Left ventricle myocardium inferior (tissue), 1 donor: Measurements from ENCODE around the gene PARPBP. TPM values are rescaled to one million over a fixed set of nuclear protein-coding genes. Genes with fewer than 3 reads are reported as not detected.
"Not testable (repeated sequence)": the region's sequence is repeated elsewhere in the genome, so short reads cannot be mapped to it uniquely, and the experiment has no call there.

Experiments used
- DNase-seq: peaks from one replicate; pipeline ENCODE4 v3.0.0-alpha.2; 2020
- H3K27ac ChIP-seq: fragments of 200-600 bp; replicated peaks from 2 replicates; pipeline ENCODE4 v1.8.0; 2021
- H3K27me3 ChIP-seq: fragments of 200-600 bp; 2 replicates; pipeline ENCODE4 v1.8.0; 2021; ENCODE audit warnings: low read depth
- H3K36me3 ChIP-seq: fragments of 200-600 bp; 2 replicates; pipeline ENCODE4 v1.8.0; 2021
- H3K4me1 ChIP-seq: fragments of 200-600 bp; 2 replicates; pipeline ENCODE4 v1.8.0; 2021
- H3K4me3 ChIP-seq: fragments of 200-600 bp; 2 replicates; pipeline ENCODE4 v1.8.0; 2021; ENCODE audit warnings: mild to moderate bottlenecking, moderate library complexity
- H3K9me3 ChIP-seq: fragments of 200-600 bp; replicated peaks from 2 replicates; pipeline ENCODE4 v1.8.0; 2021
- CTCF ChIP-seq: fragments of 200-600 bp; IDR thresholded peaks from 2 replicates; pipeline ENCODE4 v1.8.0; 2021; ENCODE audit warnings: antibody characterized with exemption, mild to moderate bottlenecking, borderline replicate concordance
- intact Hi-C: fragments of 100-400 bp; cut with micrococcal nuclease; formaldehyde crosslinking; loops from one replicate; pipeline ENCODE4 v1.11.0; 2022
- total RNA-seq: library from RNA; stranded (reverse); fragmentation: NEBNext Ultra II Directional; extraction: Animal tissue kit (Norgen Biotek cat#: 25700); gene quantifications from one replicate; pipeline ENCODE4 v1.2.1, GENCODE V29; 2021
- donor health status: DM: no; HTN: yes; CAD: no; lungs with severe emphysema.

The PARPBP gene
- total RNA-seq, 1 donor from 2014 or later = 0.33 TPM

GRCh38 chr12:102144221-102144620 lies 24.2 kb downstream of the PARPBP start:
- no peak for DNase-seq
- no peaks in the 10 kb centered on the region for H3K27me3 ChIP-seq
- no peak overlapping the region for H3K4me3 ChIP-seq
- H3K9me3 ChIP-seq = peaks cover 4% of the 10 kb centered on the region
- H3K36me3 ChIP-seq = no peaks in the 10 kb centered on the region
- H3K4me1 ChIP-seq = no peaks in the 10 kb centered on the region
- TF ChIP-seq CTCF = no peak
- intact Hi-C loops = no loop called here
- no peak overlapping the region for H3K27ac ChIP-seq

- H3K27ac ChIP-seq, H3K4me3 ChIP-seq, H3K27me3 ChIP-seq, DNase-seq, H3K36me3 ChIP-seq, H3K4me1 ChIP-seq, intact Hi-C loops, H3K9me3 ChIP-seq: not testable (repeated sequence)
Measured at GRCh38 chr12:102147062-102147587, 27.1 kb downstream of the PARPBP start.

GRCh38 chr12:102155206-102155605 lies 35.2 kb downstream of the PARPBP start:
- H3K4me3 ChIP-seq, DNase-seq, H3K36me3 ChIP-seq, H3K4me1 ChIP-seq, H3K27me3 ChIP-seq, H3K9me3 ChIP-seq, H3K27ac ChIP-seq, intact Hi-C loops: not testable (repeated sequence)

GRCh38 chr12:102163383-102163782 lies 43.4 kb downstream of the PARPBP start:
- TF ChIP-seq CTCF = no peak
- no peaks in the 10 kb centered on the region for H3K9me3 ChIP-seq
- H3K27ac ChIP-seq = no peak overlapping the region
- no peak overlapping the region for H3K4me3 ChIP-seq
- no peaks in the 10 kb centered on the region for H3K27me3 ChIP-seq
- no peaks in the 10 kb centered on the region for H3K36me3 ChIP-seq
- no peaks in the 10 kb centered on the region for H3K4me1 ChIP-seq
- DNase-seq = no peak
- intact Hi-C loops = no loop called here

GRCh38 chr12:102167821-102168604 lies 48.0 kb downstream of the PARPBP start:
- no peak for DNase-seq
- H3K4me3 ChIP-seq = no peak overlapping the region
- intact Hi-C loops = no loop called here
- TF ChIP-seq CTCF = no peak
- H3K4me1 ChIP-seq = peaks cover 7% of the 10 kb centered on the region
- no peaks in the 10 kb centered on the region for H3K36me3 ChIP-seq
- H3K9me3 ChIP-seq = no peaks in the 10 kb centered on the region
- no peak overlapping the region for H3K27ac ChIP-seq
- H3K27me3 ChIP-seq = no peaks in the 10 kb centered on the region

- no peaks in the 10 kb centered on the region for H3K27me3 ChIP-seq
- intact Hi-C loops = loop anchor here (10.0 kb wide), 1 partner anchor 315 kb away; the partner anchor contains the start of gene IGF1
- TF ChIP-seq CTCF = peak; percentile 84
- H3K4me3 ChIP-seq = no peak overlapping the region
- H3K9me3 ChIP-seq = no peaks in the 10 kb centered on the region
- no peak overlapping the region for H3K27ac ChIP-seq
- no peaks in the 10 kb centered on the region for H3K36me3 ChIP-seq
- no peak for DNase-seq
- peaks cover 7% of the 10 kb centered on the region for H3K4me1 ChIP-seq
Measured at GRCh38 chr12:102169922-102170621, 50.1 kb downstream of the PARPBP start.
